AG09309 (cell line): ENCODE measurements around the gene OSCAR.

ENCODE experiments used
- DNase-seq: peaks from one replicate; pipeline ENCODE4 v3.0.0-alpha.2; 2010; ENCODE audit warnings: low read depth
- H3K4me3 ChIP-seq: 2 replicates; pipeline ENCODE4 v1.5.1; 2011; ENCODE audit warnings: mild to moderate bottlenecking, low read depth, low read length, moderate library complexity; ENCODE audit not compliant: control insufficient read depth
- CTCF ChIP-seq: IDR thresholded peaks from 2 replicates; pipeline ENCODE4 v1.5.1; 2011; ENCODE audit warnings: mild to moderate bottlenecking, low read depth, low read length, inconsistent platforms; ENCODE audit not compliant: insufficient read depth, control insufficient read depth; ENCODE audit errors: missing control alignments

OSCAR gene

GRCh38 chr19:54047616-54048015 is 53.0 kb downstream of the OSCAR start:
- no peak for TF ChIP-seq CTCF
- DNase-seq = no peak
- no peak overlapping the region for H3K4me3 ChIP-seq

- DNase-seq = no peak
- TF ChIP-seq CTCF = no peak
- no peak overlapping the region for H3K4me3 ChIP-seq
Measured at GRCh38 chr19:54045771-54046170, 54.8 kb downstream of the OSCAR start.
